ENCODE data around the gene CDK18. TPM values are rescaled to one million over a fixed set of nuclear protein-coding genes. Genes with fewer than 3 reads are reported as not detected.

Gene CDK18
- total RNA-seq, 1 donor from 2014 or later: 179 TPM

- Histone ChIP-seq H3K27ac (replicated peaks) (no peak overlapping the region), H3K4me3 (no peak overlapping the region), H3K27me3 (ENCODE audit: low read depth) (peaks cover 24% of the 10 kb centered on the region), H3K9me3 (replicated peaks) (no peaks in the 10 kb centered on the region), H3K36me3 (no peaks in the 10 kb centered on the region), H3K4me1 (peaks cover 26% of the 10 kb centered on the region)
- peak; percentile 95 for TF ChIP-seq CTCF (IDR thresholded peaks at IDR 0.05; ENCODE audit: borderline replicate concordance)
- intact Hi-C loops (cut with micrococcal nuclease): loop anchor here (1.0 kb wide), 1 partner anchor 36 kb away; no protein-coding TSS in a partner anchor
- no peak for DNase-seq
Observed at GRCh38 chr1:205488074-205488723, 16.3 kb upstream of the CDK18 start.

- no peak for DNase-seq
- TF ChIP-seq CTCF (IDR thresholded peaks at IDR 0.05; ENCODE audit: borderline replicate concordance): no peak
- H3K36me3 ChIP-seq: no peaks in the 10 kb centered on the region
- H3K27me3 ChIP-seq (ENCODE audit: low read depth): peaks cover 4% of the 10 kb centered on the region
- H3K4me3 ChIP-seq: no peak overlapping the region
- peaks cover 57% of the 10 kb centered on the region for H3K4me1 ChIP-seq
- no peak overlapping the region for H3K27ac ChIP-seq (replicated peaks)
- intact Hi-C loops (cut with micrococcal nuclease): no loop called here
- H3K9me3 ChIP-seq (replicated peaks): no peaks in the 10 kb centered on the region
Observed at GRCh38 chr1:205491794-205492193, 12.7 kb upstream of the CDK18 start.

GRCh38 chr1:205492201-205492667 is 12.2 kb upstream of the CDK18 start:
- Histone ChIP-seq H3K27me3 (ENCODE audit: low read depth) (no peaks in the 10 kb centered on the region), H3K4me3 (no peak overlapping the region), H3K36me3 (no peaks in the 10 kb centered on the region), H3K9me3 (replicated peaks) (no peaks in the 10 kb centered on the region), H3K27ac (replicated peaks) (no peak overlapping the region), H3K4me1 (peaks cover 57% of the 10 kb centered on the region)
- intact Hi-C loops (cut with micrococcal nuclease): no loop called here
- no peak for TF ChIP-seq CTCF (IDR thresholded peaks at IDR 0.05; ENCODE audit: borderline replicate concordance)
- no peak for DNase-seq

GRCh38 chr1:205492774-205493173 is 11.7 kb upstream of the CDK18 start:
- H3K9me3 ChIP-seq (replicated peaks): no peaks in the 10 kb centered on the region
- H3K4me3 ChIP-seq: no peak overlapping the region
- no peaks in the 10 kb centered on the region for H3K27me3 ChIP-seq (ENCODE audit: low read depth)
- TF ChIP-seq CTCF (IDR thresholded peaks at IDR 0.05; ENCODE audit: borderline replicate concordance): no peak
- H3K36me3 ChIP-seq: no peaks in the 10 kb centered on the region
- peak overlapping the region; percentile 87 for H3K27ac ChIP-seq (replicated peaks)
- intact Hi-C loops (cut with micrococcal nuclease): no loop called here
- H3K4me1 ChIP-seq: peaks cover 57% of the 10 kb centered on the region
- no peak for DNase-seq

- Histone ChIP-seq H3K4me1 (peaks cover 57% of the 10 kb centered on the region), H3K27me3 (ENCODE audit: low read depth) (no peaks in the 10 kb centered on the region), H3K27ac (replicated peaks) (peak overlapping the region; percentile 87), H3K4me3 (no peak overlapping the region), H3K9me3 (replicated peaks) (no peaks in the 10 kb centered on the region), H3K36me3 (no peaks in the 10 kb centered on the region)
- intact Hi-C loops (cut with micrococcal nuclease): no loop called here
- no peak for TF ChIP-seq CTCF (IDR thresholded peaks at IDR 0.05; ENCODE audit: borderline replicate concordance)
- no peak for DNase-seq
Observed at GRCh38 chr1:205493241-205494085, 11.0 kb upstream of the CDK18 start.
